NCI-H1694 treated with DMSO at 0.1 percent for 48 hours (cell line): ENCODE data around the gene NPHS1.

Experiments used
- DNase-seq: peaks from one replicate; lab custom pipeline; 2025; lab: John Stamatoyannopoulos, UW

The NPHS1 gene

DNA sequence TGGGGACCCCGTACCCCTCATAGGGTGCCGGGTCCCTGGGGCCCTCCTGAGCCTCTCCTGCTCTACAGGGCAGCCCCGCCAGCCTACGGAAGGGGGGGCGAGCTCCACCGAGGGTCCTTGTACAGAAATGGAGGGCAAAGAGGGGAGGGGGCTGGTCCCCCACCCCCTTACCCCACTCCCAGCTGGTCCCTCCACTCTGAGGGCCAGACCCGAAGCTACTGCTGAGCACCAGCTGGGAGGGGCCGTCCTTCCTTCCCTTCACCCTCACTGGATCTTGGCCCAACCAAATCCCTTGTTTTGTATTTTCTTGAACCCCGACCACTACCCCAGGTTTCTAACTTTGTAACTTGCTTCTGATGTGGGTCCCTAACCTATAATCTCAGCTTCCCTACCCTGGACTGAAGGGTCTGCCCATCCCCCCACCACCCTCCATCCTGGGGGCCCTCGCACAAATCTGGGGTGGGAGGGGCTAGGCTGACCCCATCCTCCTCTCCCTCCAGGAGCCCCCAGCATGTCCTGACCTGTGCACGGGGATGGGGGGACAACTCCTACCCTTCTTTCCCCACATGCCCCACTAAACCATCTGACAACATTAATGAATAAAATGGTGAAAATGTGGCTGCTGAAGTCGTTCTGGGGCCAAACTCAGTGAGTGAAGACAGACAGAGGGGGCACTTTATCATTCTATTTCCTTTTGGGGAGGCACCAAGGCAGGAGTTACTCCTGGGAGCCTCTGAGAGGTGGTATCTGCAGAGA, 63.9 kb downstream of the NPHS1 start:
- DNase-seq = no peak

DNA sequence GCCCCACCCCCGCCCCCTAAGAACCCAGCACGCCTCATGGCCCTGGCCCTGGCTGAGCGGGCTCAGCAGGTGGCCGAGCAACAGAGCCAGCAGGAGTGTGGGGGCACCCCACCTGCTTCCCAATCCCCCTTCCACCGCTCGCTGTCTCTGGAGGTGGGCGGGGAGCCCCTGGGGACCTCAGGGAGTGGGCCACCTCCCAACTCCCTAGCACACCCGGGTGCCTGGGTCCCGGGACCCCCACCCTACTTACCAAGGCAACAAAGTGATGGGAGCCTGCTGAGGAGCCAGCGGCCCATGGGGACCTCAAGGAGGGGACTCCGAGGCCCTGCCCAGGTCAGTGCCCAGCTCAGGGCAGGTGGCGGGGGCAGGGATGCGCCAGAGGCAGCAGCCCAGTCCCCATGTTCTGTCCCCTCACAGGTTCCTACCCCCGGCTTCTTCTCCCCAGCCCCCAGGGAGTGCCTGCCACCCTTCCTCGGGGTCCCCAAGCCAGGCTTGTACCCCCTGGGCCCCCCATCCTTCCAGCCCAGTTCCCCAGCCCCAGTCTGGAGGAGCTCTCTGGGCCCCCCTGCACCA, 65.0 kb downstream of the NPHS1 start:
- DNase-seq = no peak

DNA sequence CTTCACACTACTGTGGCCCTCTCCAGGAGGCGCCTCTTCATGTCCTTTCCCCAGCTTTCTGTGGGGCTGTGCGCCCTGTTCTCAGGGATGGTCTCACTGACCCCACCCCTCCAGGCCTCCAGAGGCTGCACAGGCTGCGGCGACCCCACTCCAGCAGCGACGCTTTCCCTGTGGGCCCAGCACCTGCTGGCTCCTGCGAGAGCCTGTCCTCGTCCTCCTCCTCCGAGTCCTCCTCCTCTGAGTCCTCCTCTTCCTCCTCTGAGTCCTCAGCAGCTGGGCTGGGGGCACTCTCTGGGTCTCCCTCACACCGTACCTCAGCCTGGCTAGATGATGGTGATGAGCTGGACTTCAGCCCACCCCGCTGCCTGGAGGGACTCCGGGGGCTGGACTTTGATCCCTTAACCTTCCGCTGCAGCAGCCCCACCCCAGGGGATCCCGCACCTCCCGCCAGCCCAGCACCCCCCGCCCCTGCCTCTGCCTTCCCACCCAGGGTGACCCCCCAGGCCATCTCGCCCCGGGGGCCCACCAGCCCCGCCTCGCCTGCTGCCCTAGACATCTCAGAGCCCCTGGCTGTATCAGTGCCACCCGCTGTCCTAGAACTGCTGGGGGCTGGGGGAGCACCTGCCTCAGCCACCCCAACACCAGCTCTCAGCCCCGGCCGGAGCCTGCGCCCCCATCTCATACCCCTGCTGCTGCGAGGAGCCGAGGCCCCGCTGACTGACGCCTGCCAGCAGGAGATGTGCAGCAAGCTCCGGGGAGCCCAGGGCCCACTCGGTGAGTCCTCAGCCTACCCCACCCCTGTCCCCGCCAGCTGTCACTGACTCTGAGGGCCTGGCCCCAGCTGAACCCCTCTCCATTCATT, 65.8 kb downstream of the NPHS1 start:
- DNase-seq = no peak

DNA sequence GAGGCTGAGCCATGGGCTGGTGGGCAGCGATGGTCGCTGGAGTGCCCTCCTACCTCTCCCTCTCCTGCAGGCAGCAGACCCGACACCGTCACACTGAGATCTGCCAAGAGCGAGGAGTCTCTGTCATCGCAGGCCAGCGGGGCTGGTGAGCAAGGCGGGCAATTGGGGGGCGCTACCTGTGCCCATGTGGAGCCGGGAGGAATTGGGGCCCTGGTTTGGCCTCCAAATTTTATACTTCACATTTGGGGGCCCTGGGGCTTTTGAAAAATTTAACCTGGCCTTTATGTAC, 67.0 kb downstream of the NPHS1 start:
- DNase-seq = no peak

DNA sequence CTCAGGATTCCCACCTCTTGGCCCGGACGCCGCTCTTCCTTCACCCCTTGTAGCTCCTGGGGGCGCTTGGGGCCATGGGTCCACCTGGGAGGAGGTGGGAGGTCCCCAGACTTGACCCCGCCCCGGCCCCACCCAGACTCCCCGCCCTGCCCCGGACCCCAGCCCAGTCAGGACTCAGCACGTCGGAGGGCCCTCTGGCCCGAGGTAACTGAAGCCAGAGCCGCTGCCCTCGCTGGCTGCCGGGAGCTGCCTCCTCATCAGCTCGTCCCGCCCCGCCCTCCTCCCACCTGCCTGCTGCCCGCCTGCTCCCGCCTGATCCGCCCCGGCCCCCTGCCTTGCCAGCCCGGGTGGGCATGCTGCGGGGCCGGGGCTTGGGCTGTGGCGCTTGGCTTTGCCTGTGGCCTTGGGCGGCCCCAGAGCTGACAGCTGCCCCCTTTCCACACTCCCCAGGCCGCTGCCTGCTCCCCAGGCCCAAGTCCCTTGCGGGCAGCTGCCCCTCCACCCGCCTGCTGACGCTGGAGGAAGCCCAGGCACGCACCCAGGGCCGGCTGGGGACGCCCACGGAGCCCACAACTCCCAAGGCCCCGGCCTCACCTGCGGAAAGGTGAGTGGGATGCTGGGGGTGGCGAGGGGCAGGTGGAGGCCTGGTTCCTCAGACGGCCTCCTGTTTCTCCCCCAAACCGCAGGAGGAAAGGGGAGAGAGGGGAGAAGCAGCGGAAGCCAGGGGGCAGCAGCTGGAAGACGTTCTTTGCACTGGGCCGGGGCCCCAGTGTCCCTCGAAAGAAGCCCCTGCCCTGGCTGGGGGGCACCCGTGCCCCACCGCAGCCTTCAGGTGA, 67.6 kb downstream of the NPHS1 start:
- no peak for DNase-seq

DNA sequence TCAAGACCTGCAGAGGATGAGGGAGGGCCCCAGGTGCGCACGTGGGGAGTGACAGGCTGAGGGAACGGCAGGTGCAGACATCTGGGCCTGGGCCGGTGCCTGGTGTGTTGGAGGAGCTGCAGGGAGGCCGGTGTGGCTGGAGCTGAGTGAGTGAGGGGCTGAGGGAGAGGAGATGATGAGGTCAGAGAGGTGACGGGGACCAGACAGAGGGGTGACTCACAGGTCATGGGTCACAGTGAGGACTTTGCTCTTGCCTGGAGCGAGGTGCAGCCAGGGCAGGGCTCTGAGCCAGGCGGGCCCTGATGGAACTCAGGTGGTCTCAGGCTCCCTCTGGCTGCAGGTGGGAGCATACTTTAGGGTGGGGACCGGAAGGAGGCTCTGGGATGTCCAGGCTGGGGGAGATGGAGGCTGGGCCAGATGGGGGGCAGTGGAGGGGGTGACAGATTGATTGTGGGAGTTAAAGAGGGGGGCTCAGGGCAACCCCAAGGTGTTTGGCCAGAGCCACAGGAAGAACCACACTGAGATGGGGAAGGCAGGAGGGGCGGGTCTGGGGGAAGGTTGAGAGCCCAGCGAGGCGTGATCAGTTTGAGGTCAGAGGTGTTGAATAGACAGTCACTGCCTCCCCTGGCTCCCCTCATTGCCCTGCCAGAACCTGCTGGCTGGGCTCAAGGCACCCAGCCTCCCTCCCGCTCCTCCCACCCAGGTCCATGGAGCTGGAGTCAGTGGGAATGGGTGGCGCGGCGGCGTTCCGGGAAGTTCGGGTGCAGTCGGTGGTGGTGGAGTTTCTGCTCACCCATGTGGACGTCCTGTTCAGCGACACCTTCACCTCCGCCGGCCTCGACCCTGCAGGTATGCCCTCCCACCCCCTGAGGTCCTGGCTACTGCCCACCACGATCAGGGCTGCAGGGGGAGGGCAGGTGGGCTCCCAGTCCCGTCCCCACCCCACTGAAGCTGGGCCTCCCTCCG, 68.6 kb downstream of the NPHS1 start:
- DNase-seq = no peak

DNA sequence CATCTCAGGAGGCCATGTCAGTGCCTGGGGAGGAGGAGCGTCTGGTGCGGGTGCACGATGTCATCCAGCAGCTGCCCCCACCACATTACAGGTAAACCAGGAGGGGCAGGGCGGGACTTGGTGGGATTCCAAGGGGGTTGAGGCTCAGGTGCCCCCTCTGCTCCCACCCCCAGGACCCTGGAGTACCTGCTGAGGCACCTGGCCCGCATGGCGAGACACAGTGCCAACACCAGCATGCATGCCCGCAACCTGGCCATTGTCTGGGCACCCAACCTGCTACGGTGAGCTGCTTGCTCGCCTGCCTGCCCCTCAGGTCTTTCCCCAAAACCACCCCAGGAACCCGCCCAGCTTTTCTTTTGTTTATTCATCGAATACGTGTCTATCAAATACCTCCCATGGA, 69.7 kb downstream of the NPHS1 start:
- no peak for DNase-seq

DNA sequence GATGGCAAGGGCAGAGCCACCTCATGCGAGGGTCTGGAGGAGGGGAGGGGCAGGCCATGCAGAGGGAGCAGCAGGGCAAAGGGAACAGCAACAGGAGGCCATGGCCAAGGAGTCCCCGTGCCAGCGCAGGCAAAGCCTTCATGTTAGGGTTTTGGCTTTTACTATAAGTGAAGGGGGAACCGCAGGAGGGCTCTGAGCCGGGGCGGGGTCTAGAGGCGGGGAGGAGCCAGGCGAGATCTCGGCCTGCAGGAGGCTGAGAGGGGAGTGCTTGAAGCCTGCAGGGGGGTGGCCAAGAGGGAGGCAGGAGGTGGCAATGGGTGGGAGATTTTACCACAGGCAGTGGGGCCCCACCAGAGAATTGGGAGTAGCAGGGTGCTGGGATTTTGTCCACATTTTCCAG, 70.7 kb downstream of the NPHS1 start:
- DNase-seq = no peak

DNA sequence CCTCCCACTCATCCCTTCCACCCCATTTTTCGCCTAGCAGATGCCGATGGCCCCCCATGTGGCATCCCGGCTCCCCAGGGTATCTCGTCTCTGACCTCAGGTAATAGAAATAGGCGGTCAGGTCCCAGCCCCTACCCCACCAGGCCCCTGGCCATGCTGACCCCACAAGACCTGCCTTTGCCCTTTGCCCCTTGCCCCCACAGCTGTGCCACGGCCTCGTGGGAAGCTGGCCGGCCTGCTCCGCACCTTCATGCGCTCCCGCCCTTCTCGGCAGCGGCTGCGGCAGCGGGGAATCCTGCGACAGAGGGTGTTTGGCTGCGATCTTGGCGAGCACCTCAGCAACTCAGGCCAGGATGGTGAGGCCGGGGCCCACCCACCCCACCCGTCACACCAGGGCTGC, 71.6 kb downstream of the NPHS1 start:
- DNase-seq = no peak

DNA sequence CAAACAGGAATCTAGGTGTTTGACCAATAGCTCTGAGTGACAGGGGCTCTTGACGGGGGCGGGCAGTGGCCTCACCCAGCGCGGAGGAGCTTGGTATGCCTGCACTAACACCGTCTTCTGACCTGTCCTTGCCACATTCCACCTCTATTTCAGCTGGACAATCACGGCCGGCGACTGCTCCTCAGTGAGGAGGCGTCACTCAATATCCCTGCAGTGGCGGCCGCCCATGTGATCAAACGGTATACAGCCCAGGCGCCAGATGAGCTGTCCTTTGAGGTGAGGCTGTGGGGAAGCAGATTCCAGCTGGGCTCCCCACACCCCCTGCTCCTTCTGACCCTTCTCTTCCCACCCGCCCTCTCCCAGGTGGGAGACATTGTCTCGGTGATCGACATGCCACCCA, 72.2 kb downstream of the NPHS1 start:
- no peak for DNase-seq

DNA sequence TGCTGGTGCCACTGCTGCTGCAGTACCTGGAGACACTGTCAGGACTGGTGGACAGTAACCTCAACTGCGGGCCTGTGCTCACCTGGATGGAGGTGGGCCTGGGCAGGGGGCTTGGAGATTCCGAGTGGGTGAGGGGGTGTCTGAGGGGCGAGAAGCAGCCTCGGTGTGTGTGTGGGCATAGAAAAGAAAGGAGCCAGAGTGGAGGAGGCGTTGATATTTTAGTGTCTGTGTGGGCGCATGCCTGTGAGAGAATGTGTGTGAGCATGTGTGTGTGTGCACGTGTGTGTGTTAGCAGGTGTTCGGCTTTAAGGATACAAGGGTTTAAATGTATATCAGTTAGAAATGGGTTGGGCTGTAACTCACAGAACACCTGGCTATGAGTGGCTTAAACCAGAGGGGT, 73.3 kb downstream of the NPHS1 start:
- DNase-seq = no peak

DNA sequence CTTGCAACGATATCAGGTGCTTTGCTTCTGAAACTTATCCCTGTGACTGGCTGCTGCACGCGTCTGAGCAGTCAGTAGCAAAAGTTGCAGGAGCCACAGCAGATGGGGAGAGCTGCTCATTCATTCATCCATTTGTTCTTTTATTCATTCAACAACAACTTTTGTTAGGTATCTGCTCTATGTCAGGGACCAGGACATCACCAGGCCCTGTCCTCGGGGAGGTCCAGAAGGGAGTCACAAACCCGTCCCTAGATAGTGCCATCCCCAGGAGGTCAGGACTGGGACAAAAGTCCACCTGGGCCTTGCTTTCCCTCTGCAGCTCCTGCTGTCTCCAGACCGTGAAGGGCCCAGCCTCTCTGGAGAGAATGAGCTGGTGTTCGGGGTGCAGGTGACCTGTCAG, 74.3 kb downstream of the NPHS1 start:
- no peak for DNase-seq

DNA sequence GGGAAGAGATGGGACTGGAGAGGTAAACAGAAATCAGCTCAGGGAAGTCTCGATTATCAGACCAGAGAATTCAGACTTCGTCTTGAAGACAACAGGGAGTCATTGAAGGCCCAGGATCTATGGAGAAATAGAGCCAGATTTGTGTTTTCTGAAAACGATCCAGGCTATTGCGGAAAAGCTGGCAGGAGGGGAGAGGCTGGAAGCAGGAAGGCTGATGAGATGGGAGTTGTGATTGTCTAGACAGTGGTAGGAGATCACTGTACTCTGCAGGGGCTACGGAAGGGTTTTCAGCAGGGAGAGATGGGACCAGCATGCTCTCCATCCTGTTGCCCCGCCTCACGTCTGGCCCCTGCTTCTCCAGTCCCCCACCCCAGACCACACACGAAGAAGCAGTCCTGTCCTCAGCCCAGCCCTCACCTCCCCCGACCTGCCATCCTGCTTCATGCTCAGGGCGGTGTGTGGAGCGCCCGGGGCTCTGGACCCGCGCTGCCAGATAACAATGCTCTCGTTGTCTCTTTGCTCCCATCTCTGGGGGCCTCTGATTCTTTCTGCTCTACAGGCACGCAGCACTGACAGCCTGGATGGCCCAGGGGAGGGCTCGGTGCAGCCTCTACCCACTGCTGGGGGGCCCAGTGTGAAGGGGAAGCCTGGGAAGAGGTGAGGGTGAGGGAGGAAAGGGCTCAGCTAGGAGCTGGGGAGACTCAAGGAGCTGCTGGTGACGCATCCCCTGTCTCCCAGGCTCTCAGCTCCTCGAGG, 75.0 kb downstream of the NPHS1 start:
- no peak for DNase-seq

DNA sequence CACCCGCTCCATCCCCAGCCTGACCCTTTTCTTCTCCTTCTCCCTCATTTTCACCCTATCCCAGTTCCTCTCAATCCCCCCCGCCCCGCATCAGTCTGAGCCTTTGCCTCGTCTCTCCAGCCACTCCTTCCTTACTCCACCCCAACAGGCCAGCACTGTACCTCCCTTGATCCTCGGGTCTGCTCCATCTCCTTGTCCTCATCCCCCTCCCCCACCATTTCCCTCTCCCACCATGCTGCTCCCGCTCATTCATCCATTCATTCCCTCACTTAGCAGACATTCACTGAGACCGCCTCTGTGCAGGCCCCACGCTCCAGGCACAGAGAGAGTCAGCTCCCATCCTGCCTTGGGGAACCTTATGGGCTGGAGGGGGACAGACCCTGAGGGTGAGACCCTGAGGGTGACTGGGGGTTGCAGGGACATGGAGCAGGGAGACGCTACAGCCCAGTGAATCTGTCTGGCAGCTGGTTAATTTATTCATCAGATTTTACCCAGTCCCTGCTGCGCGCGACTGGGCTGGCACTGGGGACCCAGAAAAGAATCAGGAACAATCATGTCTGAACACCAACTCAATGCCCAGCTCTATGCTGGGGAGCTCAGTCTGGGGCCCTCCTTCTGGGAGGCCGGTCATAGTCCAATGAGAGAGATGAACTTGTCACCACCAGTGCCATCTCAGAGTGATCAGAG, 76.1 kb downstream of the NPHS1 start:
- DNase-seq = no peak
